Measurements from ENCODE around the gene ZBTB33. TPM values are rescaled to one million over a fixed set of nuclear protein-coding genes. Genes with fewer than 3 reads are reported as not detected.

Gene ZBTB33
- total and polyA plus RNA-seq, 2 donors from 2014 or later, result 4.4 to 13.0 TPM

DNA sequence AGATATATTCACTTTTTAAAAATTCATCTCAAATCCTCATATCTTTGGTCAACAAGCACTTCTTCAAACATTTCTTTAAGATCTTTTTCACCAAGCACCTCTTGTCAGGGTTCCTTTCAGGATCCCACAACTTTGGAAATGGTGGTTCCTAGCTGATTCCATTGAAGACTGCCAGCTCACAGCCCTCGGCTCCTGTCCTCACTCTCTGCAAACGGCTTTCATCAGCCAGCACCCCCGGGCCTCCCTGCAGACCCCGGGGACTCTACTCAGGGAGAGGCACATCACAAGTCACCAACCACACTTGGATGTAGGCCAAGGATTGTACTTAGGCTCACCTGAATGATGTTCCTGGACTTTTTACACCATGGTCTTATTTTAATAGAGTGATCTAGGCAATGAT is 20.0 kb downstream of the ZBTB33 start:
- Histone ChIP-seq H3K9ac (ENCODE audit: low read length in 3 of 3) (no peak overlapping the region), H3K4me1 (ENCODE audit: control insufficient read depth in 2 of 3, insufficient read depth in 2 of 3, low read depth in 1 of 3, low read length in 3 of 3) (no peaks in the 10 kb centered on the region), H3K27me3 (ENCODE audit: control insufficient read depth, insufficient read depth, low read length) (no peaks in the 10 kb centered on the region), H3K4me3 (ENCODE audit: low read length in 3 of 3) (no peak overlapping the region), H3K36me3 (ENCODE audit: control insufficient read depth in 2 of 3, insufficient read depth in 3 of 3, low read length in 3 of 3) (no peaks in the 10 kb centered on the region), H3K9me3 (ENCODE audit: control insufficient read depth in 2 of 3, insufficient read depth in 1 of 3, low read length in 3 of 3) (no peaks in the 10 kb centered on the region), H3K27ac (ENCODE audit: low read depth in 2 of 2, low read length in 2 of 2) (no peak overlapping the region)
- FAIRE-seq (no peak), DNase-seq (no peak)
- intact Hi-C loops (cut with DNase I), result no loop called here
- TF ChIP-seq CTCF (IDR thresholded peaks at IDR 0.05; ENCODE audit: borderline replicate concordance, extremely low read depth, insufficient read depth), result no peak

DNA sequence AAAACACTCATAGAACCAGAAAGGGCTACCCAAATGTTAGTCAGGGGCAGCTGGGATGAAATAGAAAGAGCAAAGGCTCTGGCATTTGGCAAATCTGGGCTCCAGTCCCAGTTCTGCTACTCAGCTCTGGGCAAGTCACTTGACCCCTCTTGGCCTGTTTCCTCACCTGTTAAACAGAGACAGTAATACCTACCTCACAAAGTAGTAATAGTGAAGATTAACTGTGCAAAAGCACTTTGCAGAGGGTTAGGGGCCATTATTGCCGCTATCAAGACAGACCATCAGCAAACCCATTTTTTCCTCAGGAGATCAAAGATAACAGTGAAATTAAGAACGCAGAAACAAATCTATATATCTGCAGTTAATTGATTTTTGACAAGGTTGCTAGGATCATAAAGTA is 20.6 kb downstream of the ZBTB33 start:
- intact Hi-C loops (cut with DNase I), result no loop called here

DNA sequence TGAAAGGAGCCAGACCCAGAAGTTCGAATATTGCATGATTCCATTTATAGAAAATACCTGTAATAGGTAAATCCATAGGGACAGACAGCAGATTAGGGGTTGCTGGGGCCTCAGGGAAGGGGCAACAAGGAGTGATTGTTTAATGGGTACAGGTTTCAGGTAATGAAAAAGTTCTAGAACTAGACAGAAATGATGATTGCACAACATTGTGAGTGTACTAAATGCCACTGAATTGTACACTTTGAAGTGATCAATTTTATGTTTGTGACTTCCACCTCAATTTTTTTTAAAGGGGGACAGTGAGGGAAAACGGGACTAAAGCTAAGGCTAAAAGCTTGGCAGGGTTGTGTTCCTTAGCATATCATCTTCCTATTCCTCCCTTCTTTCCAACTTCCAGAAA is 23.5 kb downstream of the ZBTB33 start:
- no peak for TF ChIP-seq CTCF (IDR thresholded peaks at IDR 0.05; ENCODE audit: borderline replicate concordance, extremely low read depth, insufficient read depth)
- intact Hi-C loops (cut with DNase I), result no loop called here
- Histone ChIP-seq H3K36me3 (ENCODE audit: control insufficient read depth in 2 of 3, insufficient read depth in 3 of 3, low read length in 3 of 3) (no peaks in the 10 kb centered on the region), H3K27ac (ENCODE audit: low read depth in 2 of 2, low read length in 2 of 2) (no peak overlapping the region), H3K9ac (ENCODE audit: low read length in 3 of 3) (no peak overlapping the region), H3K4me3 (ENCODE audit: low read length in 3 of 3) (no peak overlapping the region), H3K27me3 (ENCODE audit: control insufficient read depth, insufficient read depth, low read length) (no peaks in the 10 kb centered on the region), H3K4me1 (ENCODE audit: control insufficient read depth in 2 of 3, insufficient read depth in 2 of 3, low read depth in 1 of 3, low read length in 3 of 3) (no peaks in the 10 kb centered on the region), H3K9me3 (ENCODE audit: control insufficient read depth in 2 of 3, insufficient read depth in 1 of 3, low read length in 3 of 3) (no peaks in the 10 kb centered on the region)
- DNase-seq (no peak), FAIRE-seq (no peak)

More for the DNA sequence above, 20.6 kb downstream of the ZBTB33 start:
- DNase-seq, result no peak
- Histone ChIP-seq H3K4me1 (ENCODE audit: control insufficient read depth in 2 of 3, insufficient read depth in 2 of 3, low read depth in 1 of 3, low read length in 3 of 3) (no peaks in the 10 kb centered on the region), H3K9me3 (ENCODE audit: control insufficient read depth in 2 of 3, insufficient read depth in 1 of 3, low read length in 3 of 3) (no peaks in the 10 kb centered on the region), H3K27me3 (ENCODE audit: control insufficient read depth, insufficient read depth, low read length) (no peaks in the 10 kb centered on the region), H3K9ac (ENCODE audit: low read length in 3 of 3) (no peak overlapping the region), H3K36me3 (ENCODE audit: control insufficient read depth in 2 of 3, insufficient read depth in 3 of 3, low read length in 3 of 3) (no peaks in the 10 kb centered on the region), H3K27ac (ENCODE audit: low read depth in 2 of 2, low read length in 2 of 2) (no peak overlapping the region), H3K4me3 (ENCODE audit: low read length in 3 of 3) (no peak overlapping the region)
- TF ChIP-seq CTCF (IDR thresholded peaks at IDR 0.05; ENCODE audit: borderline replicate concordance, extremely low read depth, insufficient read depth), result no peak
- FAIRE-seq, result no peak

GRCh38 chrX:120274958-120275357 is 24.3 kb downstream of the ZBTB33 start:
- Histone ChIP-seq H3K27me3 (ENCODE audit: control insufficient read depth, insufficient read depth, low read length) (no peaks in the 10 kb centered on the region), H3K9ac (ENCODE audit: low read length in 3 of 3) (no peak overlapping the region), H3K36me3 (ENCODE audit: control insufficient read depth in 2 of 3, insufficient read depth in 3 of 3, low read length in 3 of 3) (no peaks in the 10 kb centered on the region), H3K4me1 (ENCODE audit: control insufficient read depth in 2 of 3, insufficient read depth in 2 of 3, low read depth in 1 of 3, low read length in 3 of 3) (no peaks in the 10 kb centered on the region), H3K27ac (ENCODE audit: low read depth in 2 of 2, low read length in 2 of 2) (no peak overlapping the region), H3K9me3 (ENCODE audit: control insufficient read depth in 2 of 3, insufficient read depth in 1 of 3, low read length in 3 of 3) (no peaks in the 10 kb centered on the region), H3K4me3 (ENCODE audit: low read length in 3 of 3) (no peak overlapping the region)
- DNase-seq, result no peak
- intact Hi-C loops (cut with DNase I), result no loop called here
- no peak for TF ChIP-seq CTCF (IDR thresholded peaks at IDR 0.05; ENCODE audit: borderline replicate concordance, extremely low read depth, insufficient read depth)
- FAIRE-seq, result no peak

All from kidney (tissue), 14 donors.